ENCODE data around the gene NOTCH4. TPM values are rescaled to one million over a fixed set of nuclear protein-coding genes. Genes with fewer than 3 reads are reported as not detected.
"Not testable (repeated sequence)": the region's sequence is repeated elsewhere in the genome, so short reads cannot be mapped to it uniquely, and the experiment has no call there.

The NOTCH4 gene
- total and polyA plus RNA-seq, 4 experiments from 2014 or later: 0.35 to 1.2 (median 0.70) TPM; not detected in 1

DNA sequence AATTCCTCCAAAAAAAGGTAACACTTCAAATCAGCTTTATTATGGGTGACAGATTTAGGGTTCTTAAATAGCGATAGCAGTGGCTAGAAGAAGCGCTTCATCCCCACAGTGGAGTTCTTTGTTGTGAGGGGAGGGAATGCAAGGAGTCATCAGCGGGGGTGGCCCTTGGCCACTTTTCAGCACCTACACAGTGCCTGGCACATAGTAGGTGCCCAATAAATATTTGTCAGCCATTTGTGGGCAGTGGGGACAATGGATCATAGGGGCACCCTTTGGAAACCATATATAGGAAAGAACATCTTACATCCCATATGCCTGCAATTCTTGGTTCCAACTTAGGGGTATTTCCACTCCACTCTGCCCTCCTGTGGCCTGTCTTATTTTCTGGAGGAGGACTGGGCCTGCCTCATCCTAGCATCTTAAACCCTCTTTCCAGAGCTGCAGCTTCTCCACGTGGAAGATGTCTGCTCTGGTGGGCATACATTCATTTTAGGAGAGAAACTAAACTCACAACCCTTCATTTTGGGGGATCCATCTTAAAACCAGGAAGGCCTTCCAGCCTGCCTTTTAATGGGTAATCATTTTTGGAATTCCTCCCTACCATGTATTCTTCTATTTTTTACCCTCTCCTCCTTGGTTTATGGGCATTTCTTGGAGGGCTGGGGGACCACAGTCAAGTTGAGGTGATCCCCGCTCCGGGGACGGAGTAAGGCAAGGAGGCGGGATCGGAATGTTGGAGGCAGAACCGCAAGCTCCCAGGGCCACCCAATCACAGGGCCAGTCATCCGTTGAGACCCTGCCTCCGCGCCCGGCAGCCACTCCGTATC, 28.8 kb downstream of the NOTCH4 start:
- intact Hi-C loops (cut with micrococcal nuclease): loop anchor here (1.0 to 10.0 kb wide), 7 partner anchors 17 to 1220 kb away; partner anchors contain the start of genes ATF6B, CUTA, HSD17B8 and PHF1
- Histone ChIP-seq H3K4me3 (ENCODE audit: low read length in 2 of 2) (peak overlapping the region; percentile 21 to 97), H3K27ac (ENCODE audit: low read depth, low read length) (peak overlapping the region; percentile 98), H3K27me3 (ENCODE audit: insufficient read depth, low read length) (no peaks in the 10 kb centered on the region), H3K9me3 (ENCODE audit: control insufficient read depth in 1 of 2, low read length in 2 of 2) (no peaks in the 10 kb centered on the region), H3K4me1 (ENCODE audit: insufficient read depth, low read length) (peaks cover 33% of the 10 kb centered on the region), H3K36me3 (ENCODE audit: insufficient read depth, low read length) (no peaks in the 10 kb centered on the region)
- Mint-ChIP-seq H3K4me3 (peak overlapping the region; percentile 93 to 100 (median 98)), H3K27me3 (no peaks in the 10 kb centered on the region), H3K36me3 (peaks cover 20 to 28% of the 10 kb centered on the region in 2 donors), H3K27ac (peak overlapping the region; percentile 95 to 100 (median 99)), H3K4me1 (peaks cover 23 to 63% (median 27%) of the 10 kb centered on the region in 4 donors), H3K9me3 (no peaks in the 10 kb centered on the region)
- DNase-seq: peak in 2 of 5 donors; percentile 52 to 67
- ChIA-PET CTCF (ENCODE audit: partially characterized antibody) (interaction anchor here (0.7 to 2.5 kb wide), 15 partner anchors 13 to 777 kb away, joined by 3 to 15 read pairs (median 4); partner anchors contain the start of genes AGPAT1, ATF6B, FKBPL and TAP2), POLR2A (ENCODE audit: partially characterized antibody) (interaction anchor here (0.7 to 12.7 kb wide), 30 partner anchors 9 to 1077 kb away, joined by 3 to 408 read pairs (median 5); partner anchors contain the start of genes AGPAT1, ATF6B, BAG6 and DDX39B)

DNA sequence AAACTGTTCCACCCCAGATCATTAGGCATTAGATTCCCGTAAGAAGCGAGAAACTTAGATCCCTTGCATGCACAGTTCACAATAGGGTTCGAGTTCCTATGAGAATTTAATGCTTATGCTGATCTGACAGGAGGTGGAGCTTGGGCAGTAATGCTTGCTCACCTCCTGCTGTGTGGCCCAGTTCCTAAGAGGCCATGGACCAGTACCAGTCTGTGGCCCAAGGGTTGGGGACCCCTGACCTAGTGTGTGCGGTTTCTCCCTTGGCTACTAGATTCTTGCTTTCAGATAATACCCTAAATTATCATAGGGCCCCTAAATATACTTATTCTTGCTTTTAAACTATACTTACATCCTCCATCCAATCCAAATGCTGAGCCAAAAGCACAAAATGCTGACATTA, 29.5 kb downstream of the NOTCH4 start:
- H3K4me1 Mint-ChIP-seq: peaks cover 23 to 64% (median 27%) of the 10 kb centered on the region in 4 donors
- ChIA-PET CTCF (ENCODE audit: partially characterized antibody) (interaction anchor here (0.7 to 2.5 kb wide), 3 partner anchors 15 to 39 kb away, joined by 3 to 10 read pairs (median 4); partner anchors contain the start of gene AGPAT1), POLR2A (ENCODE audit: partially characterized antibody) (interaction anchor here (1.1 to 12.7 kb wide), 8 partner anchors 8 to 777 kb away, joined by 4 to 408 read pairs (median 18); partner anchors contain the start of genes AGPAT1, ATF6B, BAG6 and FKBPL)
- DNase-seq: no peak
- peak overlapping the region; percentile 95 to 100 (median 99) for H3K27ac Mint-ChIP-seq
- Histone ChIP-seq H3K27ac (ENCODE audit: low read depth, low read length) (peak overlapping the region; percentile 98), H3K4me1 (ENCODE audit: insufficient read depth, low read length) (peaks cover 34% of the 10 kb centered on the region), H3K36me3 (ENCODE audit: insufficient read depth, low read length) (no peaks in the 10 kb centered on the region), H3K27me3 (ENCODE audit: insufficient read depth, low read length) (no peaks in the 10 kb centered on the region), H3K9me3 (ENCODE audit: control insufficient read depth in 1 of 2, low read length in 2 of 2) (no peaks in the 10 kb centered on the region), H3K4me3 (ENCODE audit: low read length in 2 of 2) (peak overlapping the region; percentile 21 to 97)
- H3K9me3 Mint-ChIP-seq: no peaks in the 10 kb centered on the region
- no peaks in the 10 kb centered on the region for H3K27me3 Mint-ChIP-seq
- peak overlapping the region; percentile 93 to 100 (median 98) for H3K4me3 Mint-ChIP-seq
- intact Hi-C loops (cut with micrococcal nuclease): loop anchor here (2.0 to 10.0 kb wide), 3 partner anchors 776 to 1220 kb away; partner anchors contain the start of genes CUTA, HSD17B8, PHF1 and RING1
- peaks cover 21 to 28% of the 10 kb centered on the region in 2 donors for H3K36me3 Mint-ChIP-seq

DNA sequence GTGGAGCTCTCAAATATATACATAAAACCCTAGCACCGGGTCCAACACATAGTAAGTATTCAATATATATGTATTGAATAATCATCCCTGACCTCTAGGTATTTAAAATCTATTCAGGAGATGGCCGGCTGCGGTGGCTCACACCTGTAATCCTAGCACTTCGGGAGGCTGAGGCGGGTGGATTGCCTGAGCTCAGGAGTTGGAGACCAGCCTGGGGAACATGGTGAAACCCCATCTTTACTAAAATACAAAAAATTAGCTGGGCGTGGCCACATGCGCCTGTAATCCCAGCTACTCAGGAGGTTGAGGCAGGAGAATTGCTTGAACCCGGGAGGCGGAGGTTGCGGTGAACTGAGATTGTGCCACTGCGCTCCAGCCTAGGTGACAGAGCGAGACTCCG, 30.8 kb downstream of the NOTCH4 start:
- H3K36me3 Mint-ChIP-seq: peaks cover 29 to 40% of the 10 kb centered on the region in 2 donors
- H3K36me3 ChIP-seq (ENCODE audit: insufficient read depth, low read length); H3K9me3 ChIP-seq (ENCODE audit: control insufficient read depth in 1 of 2, low read length in 2 of 2); DNase-seq; H3K27me3 Mint-ChIP-seq; H3K9me3 Mint-ChIP-seq; H3K27me3 ChIP-seq (ENCODE audit: insufficient read depth, low read length): not testable (repeated sequence)
- Histone ChIP-seq H3K4me3 (ENCODE audit: low read length in 2 of 2) (peak overlapping the region; percentile 81 to 99), H3K4me1 (ENCODE audit: insufficient read depth, low read length) (peaks cover 47% of the 10 kb centered on the region), H3K27ac (ENCODE audit: low read depth, low read length) (peak overlapping the region; percentile 98)
- peak overlapping the region; percentile 92 to 100 (median 99) for H3K27ac Mint-ChIP-seq
- H3K4me1 Mint-ChIP-seq: peaks cover 31 to 75% (median 36%) of the 10 kb centered on the region in 4 donors
- ChIA-PET CTCF (ENCODE audit: partially characterized antibody) (interaction anchor here (0.9 to 3.3 kb wide), 6 partner anchors 13 to 75 kb away, joined by 3 to 13 read pairs (median 5); partner anchors contain the start of gene RNF5), POLR2A (ENCODE audit: partially characterized antibody) (interaction anchor here (0.7 to 12.7 kb wide), 15 partner anchors 12 to 781 kb away, joined by 3 to 408 read pairs (median 5); partner anchors contain the start of genes AGPAT1, ATF6B, DXO and FKBPL)
- peak overlapping the region; percentile 98 to 100 (median 99) for H3K4me3 Mint-ChIP-seq
- intact Hi-C loops (cut with micrococcal nuclease): loop anchor here (2.0 to 10.0 kb wide), 3 partner anchors 234 to 1222 kb away; partner anchors contain the start of genes CUTA, HSD17B8, NELFE and PHF1

DNA sequence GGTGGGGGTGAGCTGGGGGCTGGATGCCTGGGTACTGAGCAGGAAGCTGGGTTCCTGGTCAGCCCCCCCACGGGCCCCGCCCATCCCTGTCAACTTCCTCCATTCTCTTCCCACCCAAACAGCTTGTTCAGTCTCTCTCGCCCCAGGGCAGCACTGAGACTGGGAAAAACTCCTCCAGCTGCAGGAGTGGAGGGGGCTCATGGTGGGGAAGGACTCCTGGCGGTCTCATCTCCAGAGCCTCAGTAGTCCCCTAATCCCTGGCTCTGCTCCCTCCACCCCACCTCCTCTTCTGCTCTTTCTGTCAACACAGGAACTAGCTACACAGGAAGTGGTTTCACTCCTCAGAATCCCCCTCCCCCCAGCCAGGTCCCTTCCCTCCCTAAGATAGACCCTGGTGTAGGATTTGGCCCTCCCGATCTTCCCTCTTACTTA, 31.2 kb downstream of the NOTCH4 start, which contains the start of gene GPSM3:
Gene GPSM3, minus strand, starts transcription at position 36 of the 432 bp plus-strand sequence. CDS start 130 bp downstream, outside the sequence.
- CTCF ChIA-PET (ENCODE audit: partially characterized antibody): interaction anchor here (0.9 to 3.3 kb wide), 6 partner anchors 12 to 74 kb away, joined by 3 to 13 read pairs (median 5); partner anchors contain the start of gene RNF5
- H3K9me3 ChIP-seq (ENCODE audit: control insufficient read depth in 1 of 2, low read length in 2 of 2): no peaks in the 10 kb centered on the region
- H3K27ac ChIP-seq (ENCODE audit: low read depth, low read length): peak within 1 kb of the TSS; percentile 98
- H3K27me3 ChIP-seq (ENCODE audit: insufficient read depth, low read length): no peaks in the 10 kb centered on the region
- H3K27me3 Mint-ChIP-seq: no peaks in the 10 kb centered on the region
- H3K36me3 Mint-ChIP-seq: peaks cover 30 to 42% of the 10 kb centered on the region in 2 donors
- peaks cover 52% of the 10 kb centered on the region for H3K4me1 ChIP-seq (ENCODE audit: insufficient read depth, low read length)
- H3K4me3 Mint-ChIP-seq: peak within 1 kb of the TSS; percentile 98 to 100 (median 99)
- H3K4me3 ChIP-seq (ENCODE audit: low read length in 2 of 2): peak within 1 kb of the TSS; percentile 81 to 99
- intact Hi-C loops (cut with micrococcal nuclease): loop anchor here (2.0 to 10.0 kb wide), 3 partner anchors 234 to 1222 kb away; partner anchors contain the start of genes CUTA, HSD17B8, NELFE and PHF1
- peaks cover 32 to 78% (median 39%) of the 10 kb centered on the region in 4 donors for H3K4me1 Mint-ChIP-seq
- H3K9me3 Mint-ChIP-seq: no peaks in the 10 kb centered on the region
- peaks cover 4% of the 10 kb centered on the region for H3K36me3 ChIP-seq (ENCODE audit: insufficient read depth, low read length)
- POLR2A ChIA-PET (ENCODE audit: partially characterized antibody): interaction anchor here (0.6 to 12.7 kb wide), 17 partner anchors 13 to 781 kb away, joined by 3 to 408 read pairs (median 5); partner anchors contain the start of genes AGPAT1, ATF6B, DXO and FKBPL
- DNase-seq: peak; percentile 60 to 75 (median 68)
- H3K27ac Mint-ChIP-seq: peak within 1 kb of the TSS; percentile 92 to 100 (median 99)

DNA sequence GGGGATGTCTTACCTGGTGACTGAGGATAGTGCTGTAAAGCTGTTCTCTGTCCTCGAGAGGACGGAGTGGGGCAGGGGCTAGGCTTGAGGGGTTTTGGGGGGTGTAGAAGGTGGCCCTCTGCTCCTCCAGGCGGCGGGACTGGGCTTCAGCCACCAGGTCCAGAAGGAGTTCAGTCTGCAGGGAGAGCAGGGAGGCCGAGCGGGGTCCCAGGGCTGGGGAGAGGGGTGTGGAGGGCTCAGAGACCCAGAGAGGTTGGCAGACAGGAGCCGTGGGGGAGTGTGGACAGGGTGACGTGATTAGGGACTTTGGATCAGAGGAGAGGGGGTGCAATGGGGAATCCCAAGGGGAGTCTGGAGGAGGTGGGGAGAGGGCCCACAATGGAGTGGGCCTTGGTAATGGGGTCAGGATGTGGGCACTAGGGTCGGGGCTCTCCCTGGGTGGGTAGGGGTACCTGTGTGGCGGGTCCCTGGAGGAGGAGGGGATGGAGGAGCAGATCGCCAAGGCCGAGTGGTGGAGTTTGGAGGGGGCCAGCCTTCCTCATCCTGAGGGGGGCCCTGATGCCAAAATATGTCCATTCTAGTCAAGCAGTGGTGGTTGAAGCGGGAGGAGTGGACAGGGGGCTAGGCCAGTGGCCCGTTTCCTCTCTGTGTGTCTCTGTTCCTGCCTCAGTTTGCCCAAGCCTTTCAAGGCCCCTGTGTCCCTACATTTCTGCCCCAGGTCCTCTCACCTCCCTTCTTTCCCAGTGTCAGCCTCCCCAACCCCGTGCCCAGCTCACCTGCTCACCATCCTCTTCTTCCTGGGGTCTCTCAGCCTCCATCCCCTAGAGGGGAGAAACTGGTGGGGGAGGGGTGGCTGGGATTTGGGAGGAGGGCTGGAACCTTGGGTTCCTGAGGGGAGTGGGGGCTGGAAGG, 31.9 kb downstream of the NOTCH4 start:
- CTCF ChIA-PET (ENCODE audit: partially characterized antibody): interaction anchor here (1.0 to 3.3 kb wide), 5 partner anchors 13 to 74 kb away, joined by 3 to 13 read pairs (median 5); partner anchors contain the start of gene RNF5
- Mint-ChIP-seq H3K36me3 (peaks cover 37 to 48% of the 10 kb centered on the region in 2 donors), H3K27ac (peak overlapping the region; percentile 92 to 100 (median 99)), H3K4me1 (peaks cover 37 to 84% (median 46%) of the 10 kb centered on the region in 4 donors), H3K4me3 (peak overlapping the region; percentile 98 to 100 (median 99)), H3K27me3 (no peaks in the 10 kb centered on the region), H3K9me3 (no peaks in the 10 kb centered on the region)
- Histone ChIP-seq H3K27ac (ENCODE audit: low read depth, low read length) (peak overlapping the region; percentile 98), H3K4me3 (ENCODE audit: low read length in 2 of 2) (peak overlapping the region; percentile 81 to 99), H3K36me3 (ENCODE audit: insufficient read depth, low read length) (peaks cover 11% of the 10 kb centered on the region), H3K27me3 (ENCODE audit: insufficient read depth, low read length) (no peaks in the 10 kb centered on the region), H3K4me1 (ENCODE audit: insufficient read depth, low read length) (peaks cover 55% of the 10 kb centered on the region), H3K9me3 (ENCODE audit: control insufficient read depth in 1 of 2, low read length in 2 of 2) (no peaks in the 10 kb centered on the region)
- DNase-seq: peak in 1 of 5 donors; percentile 70
- POLR2A ChIA-PET (ENCODE audit: partially characterized antibody): interaction anchor here (0.6 to 12.7 kb wide), 16 partner anchors 12 to 782 kb away, joined by 3 to 408 read pairs (median 5); partner anchors contain the start of genes AGPAT1, ATF6B, DXO and FKBPL
- intact Hi-C loops (cut with micrococcal nuclease): loop anchor here (2.0 to 10.0 kb wide), 3 partner anchors 233 to 1223 kb away; partner anchors contain the start of genes CUTA, HSD17B8, NELFE and PHF1

All from CD4-positive, alpha-beta memory T cell (primary cell).